Measurements from ENCODE around the gene STMP1.
A peak's percentile ranks its signal among the peaks of the same experiment; 100 is the strongest.
"Not testable (repeated sequence)": the region's sequence is repeated elsewhere in the genome, so short reads cannot be mapped to it uniquely, and the experiment has no call there.

Gene STMP1

DNA sequence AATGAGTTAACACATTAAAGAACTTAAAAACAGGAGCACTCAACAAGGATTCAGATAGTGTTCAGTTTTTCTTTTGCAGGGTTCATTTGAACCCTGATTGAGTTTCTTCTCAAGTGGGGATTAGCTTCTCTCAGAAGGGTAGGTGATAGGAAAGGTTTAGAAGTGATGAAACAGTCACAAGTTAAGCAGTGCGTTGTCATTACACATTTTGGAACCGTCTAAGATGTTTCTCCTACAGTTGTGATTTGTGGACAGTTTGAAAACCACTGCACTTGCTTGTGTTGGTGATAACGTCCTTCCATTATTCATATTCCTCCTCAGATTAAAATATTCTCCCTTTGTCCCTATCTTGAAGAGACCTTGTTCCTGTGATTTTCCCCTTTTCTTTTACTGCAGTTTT, 2.7 kb downstream of the STMP1 start:
- no peak for DNase-seq

DNA sequence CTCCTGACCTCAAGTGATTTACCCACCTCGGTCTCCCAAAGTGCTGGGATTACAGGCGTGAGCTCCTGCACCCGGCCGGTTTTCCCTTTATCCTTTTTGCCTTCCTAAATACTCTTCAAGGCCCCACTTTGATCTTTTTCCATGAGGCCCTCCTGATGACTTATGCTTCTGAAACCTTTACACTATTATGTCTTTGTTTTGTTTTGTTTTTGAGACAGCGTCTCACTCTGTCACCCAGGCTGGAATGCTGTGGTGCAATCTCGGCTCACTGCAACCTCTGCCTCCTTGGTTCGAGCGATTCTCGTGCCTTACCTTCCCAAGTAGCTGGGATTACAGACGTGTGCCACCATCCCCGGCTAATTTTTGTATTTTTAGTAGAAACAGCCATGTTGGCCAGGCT, 3.8 kb downstream of the STMP1 start:
- no peak for DNase-seq

DNA sequence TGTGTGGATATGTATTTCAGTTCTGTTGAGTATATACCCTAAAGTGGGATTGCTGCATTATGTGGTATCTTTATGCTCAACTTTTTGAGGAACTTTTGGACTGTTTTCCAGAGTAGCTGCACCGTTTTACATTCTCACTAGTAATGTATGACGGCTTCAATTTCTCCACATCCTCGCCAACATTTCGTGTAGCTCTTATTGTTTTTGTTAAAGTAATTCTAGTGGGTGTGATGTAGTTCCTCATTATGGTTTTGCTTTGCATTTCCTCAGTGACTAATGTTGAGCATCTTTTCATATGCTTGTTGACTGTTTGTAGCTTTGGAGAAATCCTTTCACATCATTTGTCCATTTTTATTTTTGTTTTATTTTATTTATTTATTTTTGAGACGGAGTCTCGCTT, 4.5 kb downstream of the STMP1 start:
- DNase-seq = no peak

- not testable (repeated sequence) for DNase-seq
Observed at GRCh38 chr7:135667626-135668025, 5.3 kb downstream of the STMP1 start.

DNA sequence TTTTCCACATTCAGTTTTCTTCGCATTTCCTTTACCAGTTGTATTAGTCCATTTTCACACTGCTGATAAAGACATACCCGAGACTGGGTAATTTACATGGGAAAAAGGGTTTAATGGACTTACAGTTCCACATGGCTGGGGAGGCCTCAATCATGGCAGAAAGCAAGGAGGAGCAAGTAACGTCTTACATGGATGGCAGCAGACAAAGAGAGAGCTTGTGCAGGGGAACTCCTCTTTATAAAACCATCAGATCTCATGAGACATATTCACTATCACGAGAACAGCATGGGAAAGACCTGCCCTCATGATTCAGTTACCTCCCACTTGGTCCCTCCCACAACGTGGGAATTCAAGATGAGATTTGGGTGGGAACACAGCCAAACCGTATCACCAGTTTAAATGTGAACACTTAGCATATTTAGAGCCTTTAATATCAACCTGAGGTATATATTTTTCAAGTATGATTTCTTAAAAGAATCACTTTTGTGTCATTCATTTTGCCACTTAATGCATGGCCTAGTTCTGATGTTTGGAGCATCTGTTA, 6.6 kb downstream of the STMP1 start:
- DNase-seq = not testable (repeated sequence)

- no peak for DNase-seq
Observed at GRCh38 chr7:135669774-135670173, 7.5 kb downstream of the STMP1 start.

DNA sequence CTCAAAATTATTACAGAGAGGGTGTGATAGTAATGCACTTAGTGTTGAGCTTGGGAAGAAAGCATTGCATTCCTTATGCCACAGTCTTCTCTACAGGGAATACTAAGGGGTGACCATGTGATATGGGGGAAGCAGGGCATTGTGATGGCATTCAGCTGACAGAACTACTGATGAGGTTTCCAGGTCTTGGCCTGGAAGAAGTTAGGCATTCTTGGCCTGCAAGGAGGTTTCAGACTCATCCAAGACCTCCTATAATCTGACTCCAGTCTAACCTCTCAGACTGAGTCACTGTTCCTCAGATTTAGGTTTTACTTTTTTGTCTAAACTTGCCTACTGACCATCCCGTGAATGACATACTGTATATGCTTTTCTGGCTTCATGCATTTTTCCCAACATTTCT, 7.9 kb downstream of the STMP1 start:
- no peak for DNase-seq

DNA sequence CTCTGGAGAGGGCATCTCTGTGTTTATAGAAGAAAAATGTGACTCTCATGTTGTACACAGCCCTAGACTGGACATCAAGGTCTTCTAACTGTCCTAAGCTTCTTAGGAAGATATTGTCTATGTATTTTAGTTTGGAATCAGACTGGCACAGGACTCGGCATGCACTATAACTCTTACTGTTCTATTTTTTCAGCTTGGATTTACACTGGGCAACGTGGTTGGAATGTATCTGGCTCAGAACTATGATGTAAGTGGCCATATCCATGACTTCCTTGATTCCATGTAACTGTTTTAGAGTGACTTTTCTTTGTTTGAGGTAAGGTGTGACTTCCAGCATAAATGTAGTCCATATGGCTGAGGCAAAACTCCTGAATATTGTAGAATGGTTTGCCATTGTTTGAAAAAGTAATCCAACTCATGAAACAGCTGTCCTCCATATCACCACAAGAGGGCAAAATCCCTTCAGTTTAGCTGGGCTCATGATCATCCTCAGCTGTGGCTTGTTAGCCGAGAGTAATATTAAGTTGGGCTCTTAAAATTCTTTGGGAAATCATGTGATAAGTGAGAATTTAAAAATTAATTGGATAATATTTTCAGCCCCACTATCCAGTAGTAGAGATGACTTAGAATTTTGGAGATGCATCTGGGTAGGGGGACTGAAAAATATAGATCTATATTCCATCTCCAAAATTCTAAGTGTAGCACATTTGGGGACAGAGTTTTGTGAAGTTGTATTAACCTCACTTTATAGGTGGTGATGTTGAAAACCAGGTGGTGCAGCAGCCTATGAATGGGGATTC, 10.4 kb downstream of the STMP1 start:
- peak; percentile 47 for DNase-seq

DNA sequence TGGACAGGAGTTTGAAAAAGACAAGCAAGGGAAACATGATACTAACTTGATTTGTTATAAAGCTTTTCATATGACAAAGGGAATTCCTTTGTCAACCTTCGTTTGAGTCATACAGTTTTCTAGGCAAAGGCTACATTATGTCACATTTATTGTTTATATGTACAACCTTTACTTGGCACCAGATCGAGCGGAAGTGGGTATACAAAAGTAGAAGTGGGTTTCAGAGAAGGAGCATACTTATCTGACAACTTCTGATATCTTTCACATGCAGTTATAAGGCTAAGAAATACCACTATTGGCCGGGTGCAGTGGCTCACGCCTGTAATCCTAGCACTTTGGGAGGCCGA, 11.0 kb downstream of the STMP1 start:
- DNase-seq = no peak

DNA sequence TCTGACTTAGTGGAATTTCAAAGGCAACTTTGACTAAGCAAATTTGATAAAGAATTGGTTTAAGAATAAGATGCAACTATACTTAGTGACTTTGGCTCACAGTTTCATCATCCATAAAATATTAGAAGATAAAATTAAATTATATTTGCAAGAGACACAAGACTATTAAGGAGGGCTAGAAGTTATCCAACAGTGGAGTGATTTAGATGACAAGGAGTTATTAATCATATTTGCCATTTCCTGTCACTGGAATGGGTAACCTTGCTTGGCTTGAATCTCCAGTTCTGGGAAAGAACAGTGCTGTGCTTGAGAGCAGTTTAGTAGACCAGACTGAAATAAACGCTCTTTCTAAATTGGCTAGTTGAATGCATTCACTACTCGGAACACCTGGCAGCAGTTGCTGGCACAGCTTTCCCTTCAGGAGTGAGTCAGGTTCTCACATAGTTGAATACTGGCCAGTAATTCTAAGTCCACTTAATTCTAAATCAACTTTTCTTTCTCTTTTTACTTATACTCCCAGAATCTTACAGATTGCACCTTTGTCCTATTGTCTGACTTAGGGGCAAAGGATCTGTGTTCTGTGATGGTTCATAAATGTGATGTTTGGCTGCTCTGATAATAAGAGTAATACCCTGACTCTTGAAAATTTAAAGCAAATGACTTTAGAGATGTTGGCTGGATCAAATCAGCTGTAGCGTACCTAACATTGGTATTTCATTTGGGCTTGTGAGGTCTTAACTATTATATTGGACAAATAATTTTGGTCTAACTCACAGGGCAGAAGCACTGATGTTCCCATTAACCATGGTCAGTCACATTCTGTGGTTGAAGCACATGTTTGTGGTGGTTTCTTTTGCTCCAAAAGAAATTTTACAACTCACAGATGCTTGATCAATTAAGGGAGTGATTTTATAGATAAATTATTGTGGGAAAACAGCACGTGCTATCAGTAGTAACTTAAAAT, 16.6 kb downstream of the STMP1 start:
- DNase-seq = no peak

GRCh38 chr7:135681762-135682161, 19.4 kb downstream of the STMP1 start:
- DNase-seq = no peak

GRCh38 chr7:135682191-135682590, 19.9 kb downstream of the STMP1 start:
- no peak for DNase-seq

DNA sequence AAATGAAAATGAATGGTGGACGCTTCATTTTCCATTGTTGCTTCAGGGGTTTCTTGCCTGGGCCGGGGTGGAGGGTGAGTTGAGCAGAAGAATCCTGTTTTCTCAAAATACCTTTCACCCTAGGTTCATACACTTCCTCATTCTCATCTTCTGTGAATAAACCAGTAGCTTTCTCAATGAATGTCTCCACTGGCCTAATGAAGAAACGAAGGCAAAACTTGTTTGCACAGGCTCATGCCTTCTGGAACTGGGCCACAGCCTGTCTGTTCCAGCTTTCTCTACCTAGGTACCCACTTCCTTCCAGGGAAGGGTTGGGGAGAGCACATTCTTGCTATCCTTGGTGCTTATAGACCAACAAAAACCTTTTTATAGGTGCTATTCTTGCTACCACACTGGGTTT, 21.3 kb downstream of the STMP1 start:
- DNase-seq = no peak

- no peak for DNase-seq
Observed at GRCh38 chr7:135684136-135684535, 21.8 kb downstream of the STMP1 start.

DNA sequence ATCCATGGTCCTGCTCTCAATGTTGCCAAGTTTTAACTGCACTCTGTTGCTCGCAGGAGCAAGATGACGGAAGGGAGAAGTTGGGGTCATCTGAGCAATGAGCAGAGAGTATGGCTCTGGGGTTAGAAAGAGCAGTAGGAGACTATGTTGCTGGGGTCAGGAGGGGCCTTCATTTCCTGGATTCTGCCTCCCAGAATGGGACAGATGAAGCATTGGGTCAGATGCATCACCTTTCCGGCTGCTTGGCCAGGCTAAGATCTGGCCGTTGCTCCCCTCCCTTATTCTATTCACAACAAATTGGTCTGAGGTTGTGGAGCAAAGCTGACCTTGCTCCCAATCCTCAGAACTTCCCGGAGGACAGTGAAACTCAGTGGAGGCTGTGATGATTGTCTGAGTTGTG, 22.4 kb downstream of the STMP1 start:
- no peak for DNase-seq

GRCh38 chr7:135685306-135686084, 23.2 kb downstream of the STMP1 start:
- DNase-seq = no peak

DNA sequence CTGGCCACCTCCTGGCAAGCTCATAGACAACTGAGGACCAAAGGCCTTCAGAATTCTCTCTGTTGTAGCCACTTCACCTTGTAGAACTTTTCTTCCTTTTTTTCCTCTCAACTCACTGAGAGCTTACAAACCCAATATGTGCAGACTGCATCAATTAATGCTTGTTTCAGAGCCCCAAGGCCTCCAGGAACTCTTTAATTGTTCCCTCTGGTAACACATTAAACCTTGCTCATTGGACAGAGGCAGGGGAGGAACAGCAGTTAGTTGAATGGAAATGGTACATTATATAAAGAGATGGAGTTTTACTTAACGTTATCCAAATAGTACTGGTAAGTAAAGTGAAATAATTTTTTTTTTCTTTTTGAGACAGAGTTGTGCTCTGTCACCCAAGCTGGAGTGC, 25.2 kb downstream of the STMP1 start:
- no peak for DNase-seq

DNA sequence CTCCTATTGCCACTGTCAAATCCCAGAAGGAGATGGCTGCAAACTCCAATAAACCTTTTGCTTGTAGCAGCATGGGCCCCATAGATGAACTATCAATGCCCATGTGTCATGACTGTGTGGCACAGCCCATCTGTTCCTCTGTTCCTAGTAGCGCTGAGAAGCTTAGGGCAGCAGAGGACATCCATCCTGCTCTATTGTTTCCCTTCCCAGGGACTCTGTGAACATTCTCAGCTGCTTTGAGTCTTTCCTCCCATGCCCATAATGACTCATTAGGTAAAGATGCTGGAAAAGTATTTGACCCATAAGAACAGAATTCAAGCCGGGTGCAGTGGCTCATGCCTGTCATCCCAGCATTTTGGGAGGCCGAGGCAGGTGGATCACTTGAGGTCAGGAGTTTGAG, 28.3 kb downstream of the STMP1 start:
- no peak for DNase-seq

DNA sequence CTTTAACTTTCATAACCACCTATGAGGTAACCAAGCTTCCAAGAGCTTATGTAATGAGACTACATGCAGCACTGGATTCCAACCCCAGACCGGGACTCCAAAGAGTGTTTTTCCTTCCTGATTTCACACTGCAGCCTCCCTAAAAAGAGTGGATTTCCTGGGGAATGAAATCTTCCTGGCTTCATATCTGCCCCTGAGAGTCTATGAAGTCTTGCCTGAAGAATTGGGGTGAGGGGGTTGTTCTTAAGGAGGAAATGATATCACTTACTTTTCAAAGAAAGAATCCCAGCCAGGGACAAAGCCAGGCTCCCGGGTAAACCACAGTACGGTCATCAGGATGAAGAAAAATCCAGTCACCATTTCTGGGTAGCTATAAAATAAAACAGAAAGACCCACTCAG, 29.7 kb downstream of the STMP1 start:
- no peak for DNase-seq

- DNase-seq = not testable (repeated sequence)
Observed at GRCh38 chr7:135692606-135693005, 30.3 kb downstream of the STMP1 start.

GRCh38 chr7:135693558-135693957, 31.2 kb downstream of the STMP1 start:
- no peak for DNase-seq

- DNase-seq = no peak
Observed at GRCh38 chr7:135697276-135698049, 35.1 kb downstream of the STMP1 start.
